ENCODE data around the gene HERC3. TPM values are rescaled to one million over a fixed set of nuclear protein-coding genes. Genes with fewer than 3 reads are reported as not detected.

The HERC3 gene
- total RNA-seq, 1 experiment from 2014 or later: 5.5 TPM

- H3K36me3 Mint-ChIP-seq: peaks cover 19% of the 10 kb centered on the region
- no peak for ATAC-seq
- TF ChIP-seq ATF2 (CRISPR knock-in tag; IDR thresholded peaks at IDR 0.05; ENCODE audit: borderline replicate concordance, low read depth): no peak
- TF ChIP-seq ZNF671 (CRISPR knock-in tag; IDR thresholded peaks at IDR 0.05): no peak
- TF ChIP-seq FOXP1 (CRISPR knock-in tag; IDR thresholded peaks at IDR 0.05; ENCODE audit: borderline replicate concordance): no peak
- no peak for TF ChIP-seq PRDM15 (CRISPR knock-in tag; IDR thresholded peaks at IDR 0.05)
- no peak for TF ChIP-seq ZNF396 (CRISPR knock-in tag; IDR thresholded peaks at IDR 0.05; ENCODE audit: borderline replicate concordance)
- TF ChIP-seq ESRRA (CRISPR knock-in tag; IDR thresholded peaks at IDR 0.05; ENCODE audit: borderline replicate concordance): no peak
- TF ChIP-seq ZNF416 (CRISPR knock-in tag; IDR thresholded peaks at IDR 0.05): no peak
- TF ChIP-seq EMX1 (CRISPR knock-in tag; IDR thresholded peaks at IDR 0.05): no peak
- no peak for TF ChIP-seq ZNF425 (CRISPR knock-in tag; conservative IDR thresholded peaks at IDR 0.05)
- TF ChIP-seq ATF6 (CRISPR knock-in tag; IDR thresholded peaks at IDR 0.05): no peak
- no peak for TF ChIP-seq OVOL2 (CRISPR knock-in tag; IDR thresholded peaks at IDR 0.05; ENCODE audit: borderline replicate concordance)
- no peak for TF ChIP-seq ATF3 (CRISPR knock-in tag; conservative IDR thresholded peaks at IDR 0.05)
- TF ChIP-seq SMAD4 (CRISPR knock-in tag; IDR thresholded peaks at IDR 0.05): no peak
- no peak for TF ChIP-seq NFYB (CRISPR knock-in tag; conservative IDR thresholded peaks at IDR 0.05; ENCODE audit: low read depth)
- TF ChIP-seq NFE2L1 (CRISPR knock-in tag; IDR thresholded peaks at IDR 0.05): no peak
- no peak for TF ChIP-seq ZBTB21 (CRISPR knock-in tag; IDR thresholded peaks at IDR 0.05; ENCODE audit: borderline replicate concordance)
- ChIA-PET CTCF (interaction anchor here (1.0 to 2.5 kb wide), 2 partner anchors 18 to 185 kb away, joined by 7 to 9 read pairs; no protein-coding TSS in a partner anchor), POLR2A (no interaction called here)
- H3K9me3 Mint-ChIP-seq: no peaks in the 10 kb centered on the region
- H3K4me3 Mint-ChIP-seq: no peak overlapping the region
- peaks cover 7% of the 10 kb centered on the region for H3K4me1 Mint-ChIP-seq
- no peak for DNase-seq (ENCODE audit: low spot score)
- H3K27me3 Mint-ChIP-seq (ENCODE audit: low read depth): no peaks in the 10 kb centered on the region
- peak overlapping the region; percentile 85; the same call in 1 of the 2 replicates for H3K27ac Mint-ChIP-seq
Measured at GRCh38 chr4:88724406-88724805, 132.1 kb downstream of the HERC3 start.

- Mint-ChIP-seq H3K4me1 (peaks cover 7% of the 10 kb centered on the region), H3K4me3 (no peak overlapping the region), H3K36me3 (peaks cover 19% of the 10 kb centered on the region), H3K27me3 (ENCODE audit: low read depth) (no peaks in the 10 kb centered on the region), H3K9me3 (no peaks in the 10 kb centered on the region), H3K27ac (peak overlapping the region; percentile 85)
- ChIA-PET POLR2A (interaction anchor here (0.8 kb wide), 1 partner anchor 14 kb away, joined by 3 read pairs; no protein-coding TSS in a partner anchor), CTCF (interaction anchor here (1.0 to 3.2 kb wide), 5 partner anchors 15 to 185 kb away, joined by 3 to 9 read pairs (median 7); no protein-coding TSS in a partner anchor)
- DNase-seq (ENCODE audit: low spot score): no peak
- ATAC-seq: peak; percentile 57
- TF ChIP-seq NR3C1 (CRISPR knock-in tag; conservative IDR thresholded peaks at IDR 0.05; ENCODE audit: low read depth) (no peak), ZNF317 (CRISPR knock-in tag; IDR thresholded peaks at IDR 0.05; ENCODE audit: borderline replicate concordance, low read depth) (no peak), TP53 (CRISPR knock-in tag; IDR thresholded peaks at IDR 0.05) (no peak), TEAD4 (CRISPR knock-in tag; IDR thresholded peaks at IDR 0.05) (no peak), ZNF416 (CRISPR knock-in tag; IDR thresholded peaks at IDR 0.05) (no peak), ATF3 (CRISPR knock-in tag; conservative IDR thresholded peaks at IDR 0.05) (no peak), ZNF396 (CRISPR knock-in tag; IDR thresholded peaks at IDR 0.05; ENCODE audit: borderline replicate concordance) (no peak), NR2C2 (CRISPR knock-in tag; IDR thresholded peaks at IDR 0.05) (no peak), ZNF138 (CRISPR knock-in tag; conservative IDR thresholded peaks at IDR 0.05) (no peak), NFE2L1 (CRISPR knock-in tag; IDR thresholded peaks at IDR 0.05) (no peak), SP1 (CRISPR knock-in tag; conservative IDR thresholded peaks at IDR 0.05) (no peak)
Measured at GRCh38 chr4:88725143-88725542, 132.9 kb downstream of the HERC3 start.

Measured in WTC11 (cell line).